ENCODE data around the gene UBE2M.
"Not testable (repeated sequence)": the region's sequence is repeated elsewhere in the genome, so short reads cannot be mapped to it uniquely, and the experiment has no call there.

UBE2M gene

DNA sequence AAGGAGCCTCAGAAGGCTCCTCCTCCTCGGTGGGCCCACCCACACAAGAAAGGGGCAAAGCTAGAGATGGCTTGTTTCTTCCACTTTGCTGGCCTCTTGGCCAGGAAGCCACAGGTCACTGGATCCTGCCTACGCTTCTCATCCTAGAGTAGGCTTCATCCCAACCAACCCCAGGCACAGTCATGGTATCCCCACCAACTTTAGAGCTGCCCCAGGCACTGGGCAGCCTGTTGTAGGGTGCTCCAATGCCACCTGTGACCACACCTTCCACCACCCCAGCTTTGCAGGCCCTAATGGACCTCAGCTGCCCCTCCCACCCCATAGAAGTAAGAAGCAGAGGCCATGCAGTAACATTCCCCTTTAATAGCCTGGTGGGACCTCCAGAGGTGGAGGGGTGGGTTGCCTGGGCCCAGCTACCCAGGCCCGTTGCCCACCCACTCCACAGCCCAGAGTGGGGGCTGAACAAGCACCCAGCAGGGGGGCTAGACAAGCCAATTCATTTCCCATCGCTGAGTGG, 3.0 kb downstream of the UBE2M start:
- no peak for FAIRE-seq

DNA sequence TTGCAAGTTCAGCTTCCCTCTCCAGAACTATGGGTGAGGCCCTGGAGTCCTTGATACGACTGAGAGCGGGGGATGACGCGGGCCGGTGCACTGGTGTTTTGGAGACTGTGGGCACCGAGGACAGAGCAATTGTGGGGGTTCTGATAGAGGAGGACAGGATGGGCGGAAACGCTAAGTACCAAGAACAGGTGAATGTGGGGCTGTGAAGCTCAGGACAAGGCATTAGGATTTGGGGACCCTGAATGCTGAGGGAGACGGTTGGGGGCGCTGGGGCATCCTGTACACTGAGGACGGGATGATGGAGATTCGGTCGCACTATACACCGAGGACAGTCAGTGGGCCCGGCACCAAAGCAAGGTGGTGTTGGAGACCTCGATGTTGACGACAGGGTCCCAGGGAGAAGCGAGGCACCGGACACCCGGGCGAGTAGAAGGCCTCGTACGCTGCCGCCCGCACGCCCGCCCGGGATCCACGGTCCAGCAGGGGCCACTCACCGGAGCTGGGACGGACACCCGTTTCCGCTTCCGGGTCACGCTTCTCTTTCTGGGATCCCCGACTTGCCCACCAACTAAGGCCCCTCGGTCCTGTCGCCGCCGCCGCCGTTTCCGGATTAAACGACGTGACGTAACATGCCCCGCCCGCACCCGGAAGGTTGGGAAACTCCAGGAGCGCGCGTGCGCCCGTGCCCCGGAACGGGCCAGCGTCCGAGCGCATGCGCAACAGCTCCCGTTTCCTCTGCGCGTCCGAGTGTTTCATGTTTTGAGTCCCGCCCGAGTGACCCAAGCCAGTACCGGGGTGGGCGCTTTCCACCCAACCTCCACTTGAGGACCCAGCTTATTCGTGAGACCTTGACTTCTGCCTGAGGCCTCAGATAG, 3.7 kb downstream of the UBE2M start, which contains the start of gene CHMP2A:
Gene CHMP2A (minus strand): TSS at position 612 of the 875 bp plus-strand sequence. CDS start 893 bp downstream, outside the sequence.
- FAIRE-seq, result peak; percentile 96

DNA sequence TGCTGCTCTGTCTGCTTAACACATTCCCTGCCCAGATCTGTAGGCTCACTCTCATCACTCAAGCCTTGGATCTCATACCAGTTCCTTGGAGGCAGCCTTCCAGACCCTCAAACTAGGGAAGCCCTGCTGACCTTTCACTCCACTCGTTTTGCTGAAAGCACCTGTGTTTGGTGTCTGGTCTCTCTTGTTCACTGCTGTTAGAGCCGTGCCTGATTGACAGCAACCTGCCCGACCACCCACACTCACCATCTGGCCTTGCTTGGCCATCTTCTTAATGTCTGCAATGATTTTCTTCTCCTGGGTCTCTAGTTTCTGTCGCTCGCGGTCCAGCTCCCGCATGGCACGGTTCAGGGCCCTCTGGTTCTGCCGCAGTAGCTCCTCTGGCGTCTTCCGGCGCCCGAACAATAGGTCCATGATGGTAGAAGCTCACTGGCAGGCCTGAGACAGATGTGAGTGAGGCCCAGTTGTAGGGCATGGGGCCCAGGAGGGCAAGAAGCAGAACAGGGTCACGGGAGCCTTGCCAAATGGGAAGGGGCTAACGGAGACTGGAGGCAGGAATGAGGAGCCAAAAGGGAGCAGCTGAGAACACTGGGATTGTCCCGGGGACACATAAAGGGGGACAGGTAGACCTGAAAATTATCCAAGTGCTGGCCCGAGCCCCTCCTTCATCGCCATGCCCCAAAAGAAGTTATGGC, 4.5 kb downstream of the UBE2M start:
- no peak for FAIRE-seq

DNA sequence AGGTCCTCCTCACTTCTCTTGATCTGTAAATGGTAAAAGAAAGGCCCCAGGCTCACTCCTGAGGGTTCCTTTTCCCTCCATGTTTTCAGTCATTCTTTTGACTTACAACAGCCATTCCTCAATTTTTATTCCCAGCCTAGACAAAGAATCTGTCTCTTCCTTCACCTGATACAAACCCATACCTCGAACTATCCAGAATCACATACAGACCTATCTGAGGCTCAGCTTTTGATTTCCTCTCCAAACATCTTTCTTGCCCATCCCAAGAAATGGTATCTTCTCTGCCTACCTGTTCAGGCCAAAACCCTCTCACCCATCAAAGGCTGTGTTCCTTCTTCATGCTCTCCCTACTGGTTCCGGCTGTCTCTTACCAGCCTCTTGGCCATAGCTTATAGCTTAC, 5.8 kb downstream of the UBE2M start:
- FAIRE-seq, result no peak

DNA sequence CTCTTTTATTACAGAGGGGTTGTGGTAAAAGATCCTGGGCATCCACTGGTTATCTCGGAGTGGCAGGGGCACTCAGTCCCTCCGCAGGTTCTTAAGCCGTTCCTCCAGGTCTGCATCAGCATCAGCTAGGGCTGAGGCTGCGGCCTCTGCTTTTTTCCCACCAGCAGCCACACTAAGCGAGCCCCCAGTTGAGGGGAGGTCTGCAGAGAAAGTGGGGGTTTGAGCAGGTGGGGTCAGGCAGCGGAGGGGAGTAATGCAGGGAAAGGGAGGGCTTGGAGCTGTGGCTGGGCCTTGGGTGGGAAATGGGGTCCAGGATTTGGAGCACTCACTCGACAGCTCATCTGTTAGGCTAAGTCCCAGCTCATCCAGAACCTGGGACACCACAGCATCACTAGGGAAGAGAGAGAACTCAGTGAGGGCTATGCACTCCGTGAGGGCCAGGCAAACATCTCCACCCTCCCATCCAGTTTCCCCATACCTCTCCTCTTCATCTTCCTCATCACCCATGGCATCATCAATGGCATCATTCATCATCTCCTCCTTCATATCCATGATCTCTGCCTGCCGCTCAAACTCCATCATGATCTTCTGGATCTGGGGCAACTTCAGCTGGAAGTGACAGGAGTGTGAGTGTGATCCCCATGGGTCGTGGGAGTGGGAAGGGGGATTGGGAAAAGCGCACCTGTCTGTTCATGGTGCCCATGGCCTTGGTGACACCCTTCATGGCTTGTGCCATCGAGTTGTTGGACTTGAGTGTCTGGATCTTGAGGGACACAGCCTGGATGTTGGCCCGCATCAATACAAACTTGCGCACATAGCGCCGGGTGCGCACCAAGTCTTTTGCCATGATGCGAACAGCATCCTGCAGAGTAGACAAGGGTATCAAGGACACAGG, 6.6 kb downstream of the UBE2M start:
- FAIRE-seq, result no peak

DNA sequence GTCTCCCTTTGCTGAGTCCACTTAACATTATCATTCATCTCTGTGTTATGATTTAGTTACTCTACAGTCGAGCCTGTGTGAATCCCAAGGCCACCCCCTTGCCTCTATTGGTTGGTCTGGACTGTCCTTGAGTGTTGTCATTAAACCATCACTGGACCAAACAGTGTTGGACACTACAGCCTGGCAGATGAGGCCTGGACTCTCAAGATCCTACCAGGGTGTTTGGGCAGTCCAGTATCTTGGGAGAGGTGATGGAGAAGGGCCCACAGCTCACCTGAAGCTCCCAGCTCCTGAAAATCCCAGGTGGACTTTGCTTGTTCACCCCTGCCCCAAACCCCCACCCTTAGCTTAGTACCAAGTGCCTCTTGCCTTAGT, 7.3 kb downstream of the UBE2M start:
- FAIRE-seq, result no peak

DNA sequence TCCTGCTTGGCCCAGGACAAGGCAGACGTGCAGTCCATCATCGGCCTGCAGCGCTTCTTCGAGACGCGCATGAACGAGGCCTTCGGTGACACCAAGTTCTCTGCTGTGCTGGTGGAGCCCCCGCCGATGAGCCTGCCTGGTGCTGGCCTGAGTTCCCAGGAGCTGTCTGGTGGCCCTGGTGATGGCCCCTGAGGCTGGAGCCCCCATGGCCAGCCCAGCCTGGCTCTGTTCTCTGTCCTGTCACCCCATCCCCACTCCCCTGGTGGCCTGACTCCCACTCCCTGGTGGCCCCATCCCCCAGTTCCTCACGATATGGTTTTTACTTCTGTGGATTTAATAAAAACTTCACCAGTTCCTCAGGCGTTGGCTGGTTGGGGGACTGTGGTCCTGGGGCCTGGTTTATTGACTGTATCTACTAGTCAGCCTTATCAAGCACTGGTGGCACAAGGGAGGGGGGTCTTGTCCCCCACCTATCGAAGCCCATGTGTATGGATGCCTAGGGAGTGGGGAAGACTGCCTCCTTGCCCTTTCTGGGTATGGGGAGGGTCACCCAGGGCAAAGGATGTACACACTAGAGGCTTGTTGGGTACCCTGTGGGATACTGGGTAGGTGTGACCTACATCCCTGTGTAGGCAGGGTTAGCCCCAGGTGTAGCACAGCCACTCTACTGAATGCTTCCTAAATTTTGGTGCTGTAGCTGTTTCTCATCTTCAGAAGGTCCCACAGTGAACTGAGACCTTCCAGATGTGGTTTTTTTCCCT, 7.9 kb downstream of the UBE2M start:
- no peak for FAIRE-seq

DNA sequence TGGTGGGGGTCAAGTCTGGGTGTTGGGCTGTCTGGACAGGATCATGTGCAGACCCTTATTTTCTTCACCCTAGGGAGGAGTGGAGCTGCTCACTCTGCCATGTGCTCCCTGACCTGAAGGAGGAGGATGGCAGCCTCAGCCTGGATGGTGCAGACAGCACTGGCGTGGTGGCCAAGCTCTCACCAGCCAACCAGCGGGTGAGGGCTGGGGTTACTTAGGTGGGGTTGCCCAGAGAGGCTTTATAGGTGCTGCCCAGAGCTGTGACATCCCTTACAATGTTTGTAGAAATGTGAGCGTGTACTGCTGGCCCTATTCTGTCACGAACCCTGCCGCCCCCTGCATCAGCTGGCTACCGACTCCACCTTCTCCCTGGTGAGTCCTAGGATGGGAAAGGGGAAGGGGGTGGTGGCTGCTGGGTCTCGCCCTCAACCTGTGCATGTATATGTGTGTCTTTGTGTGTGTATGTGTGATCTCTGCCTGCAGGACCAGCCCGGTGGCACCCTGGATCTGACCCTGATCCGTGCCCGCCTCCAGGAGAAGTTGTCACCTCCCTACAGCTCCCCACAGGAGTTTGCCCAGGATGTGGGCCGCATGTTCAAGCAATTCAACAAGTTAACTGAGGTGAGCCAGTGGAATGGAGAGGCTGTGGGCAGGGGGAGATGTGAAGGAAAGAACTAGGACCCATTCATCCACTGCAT, 8.6 kb downstream of the UBE2M start:
- FAIRE-seq, result no peak

DNA sequence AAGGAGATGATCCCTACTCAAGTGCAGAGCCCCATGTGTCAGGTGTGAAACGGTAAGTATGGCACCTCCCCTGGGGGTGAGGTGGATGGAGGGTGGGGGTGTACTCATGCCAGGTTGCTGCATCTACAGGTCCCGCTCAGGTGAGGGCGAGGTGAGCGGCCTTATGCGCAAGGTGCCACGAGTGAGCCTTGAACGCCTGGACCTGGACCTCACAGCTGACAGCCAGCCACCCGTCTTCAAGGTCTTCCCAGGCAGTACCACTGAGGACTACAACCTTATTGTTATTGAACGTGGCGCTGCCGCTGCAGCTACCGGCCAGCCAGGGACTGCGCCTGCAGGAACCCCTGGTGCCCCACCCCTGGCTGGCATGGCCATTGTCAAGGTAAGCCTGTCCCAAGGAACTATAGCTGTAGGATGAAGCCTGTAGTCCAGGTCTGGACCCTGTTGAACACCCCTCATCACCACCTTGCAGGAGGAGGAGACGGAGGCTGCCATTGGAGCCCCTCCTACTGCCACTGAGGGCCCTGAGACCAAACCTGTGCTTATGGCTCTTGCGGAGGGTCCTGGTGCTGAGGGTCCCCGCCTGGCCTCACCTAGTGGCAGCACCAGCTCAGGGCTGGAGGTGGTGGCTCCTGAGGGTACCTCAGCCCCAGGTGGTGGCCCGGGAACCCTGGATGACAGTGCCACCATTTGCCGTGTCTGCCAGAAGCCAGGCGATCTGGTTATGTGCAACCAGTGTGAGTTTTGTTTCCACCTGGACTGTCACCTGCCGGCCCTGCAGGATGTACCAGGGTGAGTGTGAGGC, 9.3 kb downstream of the UBE2M start:
- no peak for FAIRE-seq

DNA sequence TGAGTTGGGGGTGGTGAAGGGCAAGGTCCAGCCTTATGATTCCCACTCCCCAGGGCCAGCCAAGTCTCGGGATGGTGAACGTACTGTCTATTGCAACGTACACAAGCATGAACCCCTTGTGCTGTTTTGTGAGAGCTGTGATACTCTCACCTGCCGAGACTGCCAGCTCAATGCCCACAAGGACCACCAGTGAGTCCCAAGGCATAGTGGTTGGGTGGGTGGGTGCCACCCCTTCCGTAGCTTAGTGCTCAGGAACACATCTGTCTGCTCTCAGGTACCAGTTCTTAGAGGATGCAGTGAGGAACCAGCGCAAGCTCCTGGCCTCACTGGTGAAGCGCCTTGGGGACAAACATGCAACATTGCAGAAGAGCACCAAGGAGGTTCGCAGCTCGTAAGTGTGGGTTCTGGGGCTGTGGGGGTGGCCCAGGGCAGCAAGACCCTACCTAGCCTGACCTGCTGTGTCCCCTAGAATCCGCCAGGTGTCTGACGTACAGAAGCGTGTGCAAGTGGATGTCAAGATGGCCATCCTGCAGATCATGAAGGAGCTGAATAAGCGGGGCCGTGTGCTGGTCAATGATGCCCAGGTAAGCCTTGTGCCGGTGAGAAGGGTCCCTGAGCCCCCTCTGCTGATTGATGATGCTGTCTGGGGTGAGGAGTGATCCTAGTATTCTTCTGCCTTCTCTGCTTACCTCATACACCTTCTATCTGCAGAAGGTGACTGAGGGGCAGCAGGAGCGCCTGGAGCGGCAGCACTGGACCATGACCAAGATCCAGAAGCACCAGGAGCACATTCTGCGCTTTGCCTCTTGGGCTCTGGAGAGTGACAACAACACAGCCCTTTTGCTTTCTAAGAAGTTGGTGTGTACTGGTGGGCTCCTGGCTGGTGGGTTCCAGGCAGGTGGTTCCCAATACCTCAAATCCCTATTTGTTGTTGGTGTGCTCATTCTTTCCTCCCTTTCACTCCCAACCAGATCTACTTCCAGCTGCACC, 10.8 kb downstream of the UBE2M start:
- FAIRE-seq, result no peak

DNA sequence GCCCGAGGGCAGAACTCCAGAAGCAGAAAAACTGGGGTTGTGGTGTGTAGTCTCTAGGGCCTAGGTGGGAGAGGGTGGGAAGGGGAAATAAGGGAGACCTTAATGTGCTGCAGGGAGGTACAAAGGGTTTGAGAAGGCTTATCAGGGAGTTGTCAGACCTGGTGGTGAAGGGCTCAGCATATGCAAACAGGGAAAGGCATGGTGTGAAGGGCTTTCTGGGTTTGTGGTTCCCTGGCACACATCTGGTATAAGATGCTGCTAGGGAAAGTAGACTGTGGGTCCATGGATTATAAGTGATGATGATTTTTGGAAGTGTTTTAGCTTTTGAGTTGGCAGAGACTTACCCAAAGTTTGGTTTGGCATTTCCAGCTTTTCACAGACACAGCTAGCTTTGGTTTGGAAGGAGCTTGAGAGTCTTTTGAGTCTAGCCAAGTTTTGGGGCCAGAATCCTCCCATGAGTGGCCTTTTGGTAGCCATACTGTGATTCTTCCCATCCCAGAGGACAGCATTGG, 12.3 kb downstream of the UBE2M start:
- no peak for FAIRE-seq

DNA sequence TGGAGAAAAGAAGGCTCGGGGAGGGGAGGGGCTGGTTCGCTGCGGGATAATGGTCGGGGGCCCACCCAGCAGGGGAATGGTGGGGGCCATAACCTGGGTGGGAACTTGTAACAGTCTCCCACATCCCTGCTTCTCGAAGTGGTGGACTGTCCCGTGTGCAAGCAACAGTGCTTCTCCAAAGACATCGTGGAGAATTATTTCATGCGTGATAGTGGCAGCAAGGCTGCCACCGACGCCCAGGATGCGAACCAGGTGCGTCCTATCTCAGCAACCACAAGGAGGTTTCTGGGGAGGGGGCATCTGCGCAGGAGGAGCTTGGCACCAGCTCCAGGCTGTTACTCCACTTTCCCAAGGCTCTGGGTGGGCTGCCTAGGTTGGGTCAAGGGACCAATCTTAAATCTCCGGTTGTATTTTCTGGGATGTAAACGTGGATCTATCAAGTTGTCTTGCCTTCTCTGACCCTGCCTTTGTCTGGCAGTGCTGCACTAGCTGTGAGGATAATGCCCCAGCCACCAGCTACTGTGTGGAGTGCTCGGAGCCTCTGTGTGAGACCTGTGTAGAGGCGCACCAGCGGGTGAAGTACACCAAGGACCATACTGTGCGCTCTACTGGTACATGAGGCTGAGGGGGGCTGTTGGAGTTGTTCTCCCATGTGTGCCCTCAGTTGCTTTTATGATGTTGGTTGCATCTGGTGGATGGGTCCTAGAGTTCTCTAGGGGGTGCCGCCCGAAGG, 13.0 kb downstream of the UBE2M start:
- no peak for FAIRE-seq

DNA sequence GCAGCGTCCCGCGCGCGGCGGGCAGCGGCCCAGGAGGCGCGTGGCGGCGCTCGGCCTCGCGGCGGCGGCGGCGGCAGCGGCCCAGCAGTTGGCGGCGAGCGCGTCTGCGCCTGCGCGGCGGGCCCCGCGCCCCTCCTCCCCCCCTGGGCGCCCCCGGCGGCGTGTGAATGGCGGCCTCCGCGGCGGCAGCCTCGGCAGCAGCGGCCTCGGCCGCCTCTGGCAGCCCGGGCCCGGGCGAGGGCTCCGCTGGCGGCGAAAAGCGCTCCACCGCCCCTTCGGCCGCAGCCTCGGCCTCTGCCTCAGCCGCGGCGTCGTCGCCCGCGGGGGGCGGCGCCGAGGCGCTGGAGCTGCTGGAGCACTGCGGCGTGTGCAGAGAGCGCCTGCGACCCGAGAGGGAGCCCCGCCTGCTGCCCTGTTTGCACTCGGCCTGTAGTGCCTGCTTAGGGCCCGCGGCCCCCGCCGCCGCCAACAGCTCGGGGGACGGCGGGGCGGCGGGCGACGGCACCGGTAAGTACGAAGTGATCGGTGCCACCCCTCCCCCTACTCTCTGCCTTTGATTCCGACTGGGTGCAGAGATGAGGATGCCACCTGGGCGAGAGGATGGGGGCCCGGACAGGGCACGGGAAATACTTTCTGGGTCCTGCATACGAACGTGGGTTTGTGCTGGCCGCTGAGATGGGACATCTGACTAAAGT, 13.7 kb downstream of the UBE2M start:
- FAIRE-seq, result no peak

DNA sequence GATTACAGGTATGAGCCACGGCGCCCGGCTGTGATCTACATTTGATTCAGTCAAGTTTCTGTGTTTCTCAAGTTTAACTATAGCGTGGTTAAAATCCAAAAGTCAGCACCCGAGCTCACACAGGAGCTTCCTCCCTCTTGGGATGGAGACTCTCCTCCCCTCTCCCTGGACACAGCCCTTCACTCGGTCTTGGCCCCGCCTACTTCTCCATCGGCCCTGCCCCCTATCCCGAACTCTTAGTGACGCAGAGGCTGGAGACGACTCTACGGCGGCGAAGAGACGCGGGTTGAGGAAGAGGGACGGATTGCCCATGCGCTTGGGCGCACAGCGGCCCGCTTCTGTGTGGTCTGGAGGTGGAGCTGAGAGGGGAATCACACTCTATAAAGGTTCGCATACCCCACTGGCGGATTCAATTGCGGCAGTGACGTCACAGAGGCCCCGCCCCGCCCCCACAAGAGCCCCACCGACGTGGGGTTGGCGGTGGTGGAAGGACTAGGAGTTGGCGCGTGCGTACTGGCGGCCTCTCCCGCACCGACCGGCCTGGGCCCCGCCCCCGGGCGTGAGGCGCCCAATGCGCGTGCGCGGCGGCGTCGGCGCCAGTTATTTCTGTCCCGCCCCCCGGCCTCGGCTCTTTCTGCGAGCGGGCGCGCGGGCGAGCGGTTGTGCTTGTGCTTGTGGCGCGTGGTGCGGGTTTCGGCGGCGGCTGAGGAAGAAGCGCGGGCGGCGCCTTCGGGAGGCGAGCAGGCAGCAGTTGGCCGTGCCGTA, 14.4 kb downstream of the UBE2M start, which contains the start of gene TRIM28:
Gene TRIM28 (plus strand): TSS at position 239 of the 765 bp plus-strand sequence. CDS start 694 bp downstream, outside the sequence.
- FAIRE-seq, result peak; percentile 98

DNA sequence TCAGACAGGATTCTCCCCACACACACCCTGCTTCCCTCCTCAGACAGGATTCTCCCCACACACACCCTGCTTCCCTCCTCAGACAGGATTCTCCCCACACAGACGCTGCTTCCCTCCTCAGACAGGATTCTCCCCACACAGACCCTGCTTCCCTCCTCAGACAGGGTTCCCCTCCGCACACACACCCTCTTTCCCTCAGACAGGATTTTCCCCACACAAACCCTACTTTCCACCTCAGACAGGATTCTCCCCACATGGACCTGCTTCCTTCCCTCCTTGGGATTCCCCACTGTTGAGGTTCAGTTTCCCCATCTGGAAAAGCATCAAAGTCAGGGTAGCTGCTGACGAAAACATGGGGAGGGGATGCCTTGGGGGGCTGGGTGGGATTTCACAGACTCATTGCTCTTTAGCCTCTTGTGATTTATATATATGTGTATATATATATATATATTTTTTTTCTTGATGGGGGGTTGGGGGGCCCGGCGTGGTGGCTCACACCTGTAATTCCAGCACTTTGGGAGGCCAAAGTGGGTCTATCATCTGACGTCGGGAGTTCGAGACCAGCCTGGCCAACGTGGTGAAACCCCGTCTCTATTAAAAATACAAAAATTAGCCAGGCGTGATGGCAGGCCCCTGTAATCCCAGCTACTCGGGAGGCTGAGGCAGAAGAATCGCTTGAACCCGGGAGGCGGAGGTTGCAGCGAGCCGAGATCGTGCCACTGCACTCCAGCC, 15.6 kb downstream of the UBE2M start:
- not testable (repeated sequence) for FAIRE-seq

DNA sequence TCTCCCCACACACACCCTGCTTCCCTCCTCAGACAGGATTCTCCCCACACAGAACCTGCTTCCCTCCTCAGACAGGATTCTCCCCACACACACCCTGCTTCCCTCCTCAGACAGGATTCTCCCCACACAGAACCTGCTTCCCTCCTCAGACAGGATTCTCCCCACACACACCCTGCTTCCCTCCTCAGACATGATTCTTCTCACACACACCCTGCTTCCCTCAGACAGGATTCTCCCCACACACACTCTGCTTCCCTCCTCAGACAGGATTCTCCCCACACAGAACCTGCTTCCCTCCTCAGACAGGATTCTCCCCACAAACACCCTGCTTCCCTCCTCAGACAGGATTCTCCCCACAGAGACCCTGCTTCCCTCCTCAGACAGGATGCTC, 19.2 kb downstream of the UBE2M start:
- not testable (repeated sequence) for FAIRE-seq

Measured in G401.6 (cell line).